Measurements from ENCODE around the gene FOXI2.

The FOXI2 gene
- total RNA-seq = 0 to 0.07 reads per million in 2 donors

DNA sequence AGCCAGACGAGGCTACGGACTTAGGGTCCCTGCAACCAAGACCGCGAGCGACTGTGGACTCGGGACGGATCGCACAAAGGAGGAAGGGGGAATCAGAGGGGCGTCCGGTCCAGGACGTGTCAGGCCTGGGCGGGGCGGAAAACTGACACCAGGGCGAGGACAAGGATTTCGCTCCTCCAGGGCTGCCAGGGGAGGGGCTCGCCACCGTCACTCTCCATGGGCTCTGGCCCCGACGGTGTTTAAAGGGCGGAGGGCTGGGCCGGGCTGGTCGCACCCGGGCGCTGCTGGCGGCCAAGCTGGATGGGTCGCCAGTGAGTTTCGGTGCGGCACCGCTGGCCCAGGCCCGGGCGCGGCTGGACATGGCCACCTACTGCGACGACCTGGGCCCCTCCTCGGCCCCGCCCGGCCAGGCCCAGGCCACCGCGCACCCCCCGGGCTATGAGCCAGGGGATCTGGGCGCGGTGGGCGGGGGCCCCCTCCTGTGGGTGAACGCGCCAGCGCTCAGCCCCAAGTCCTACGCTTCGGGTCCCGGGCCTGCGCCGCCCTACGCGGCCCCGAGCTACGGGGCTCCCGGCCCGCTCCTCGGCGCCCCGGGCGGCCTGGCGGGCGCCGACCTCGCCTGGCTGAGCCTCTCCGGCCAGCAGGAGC, at the start of gene FOXI2:
TSS of gene FOXI2 (plus strand) at position 271 of the 648 bp plus-strand sequence. CDS start at position 360, 89 bp downstream.
- DNase-seq = no peak

DNA sequence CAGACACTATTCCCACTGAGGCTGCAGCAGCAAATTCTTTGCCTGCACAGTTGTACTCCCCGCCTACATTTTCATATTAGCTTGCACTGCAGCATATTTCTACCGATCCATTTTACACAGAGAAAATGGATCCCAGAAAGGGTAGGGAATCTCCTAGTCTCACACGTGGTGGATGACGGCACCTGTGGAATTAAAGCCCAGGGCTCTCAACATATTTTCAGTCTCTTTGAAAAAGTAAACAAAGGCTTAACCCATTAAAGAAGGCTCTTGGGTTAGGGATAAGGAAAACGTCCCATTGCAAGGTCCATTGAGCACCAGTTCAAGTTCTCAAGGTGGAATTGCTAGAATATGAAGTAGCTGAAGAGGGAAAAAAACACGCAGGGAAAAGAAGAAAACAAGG, 49.4 kb upstream of the FOXI2 start:
- DNase-seq = no peak

DNA sequence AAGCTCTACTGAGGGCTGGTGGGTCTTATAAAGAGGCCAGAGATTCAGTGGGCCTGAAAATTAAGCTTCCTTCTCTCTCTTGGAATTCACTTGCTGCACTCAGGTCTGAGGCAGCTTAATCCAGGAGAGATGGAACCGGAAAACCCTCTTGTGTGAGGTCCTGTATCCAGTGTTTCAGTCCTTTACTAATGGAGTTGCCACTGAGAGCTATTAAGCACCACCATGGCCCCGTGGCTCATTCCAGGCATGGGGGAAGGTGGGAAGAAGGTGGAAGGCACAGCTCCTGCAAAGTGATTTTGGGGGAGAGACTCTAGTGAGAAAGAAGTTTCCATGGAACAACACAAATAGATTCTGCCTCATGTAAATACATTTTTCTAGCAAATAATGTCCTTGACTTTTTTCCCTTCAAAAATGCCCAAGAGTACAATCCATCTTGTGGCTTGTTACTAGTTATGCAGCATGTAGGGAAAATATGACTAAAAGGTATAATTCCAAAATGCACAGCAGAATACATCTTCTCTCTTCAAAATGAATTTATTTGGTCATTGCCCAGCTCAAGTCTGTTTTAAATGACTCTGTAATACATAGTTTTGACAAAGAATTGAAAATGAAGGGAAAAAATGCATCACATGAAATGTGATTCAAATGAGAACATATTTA, 46.7 kb upstream of the FOXI2 start:
- no peak for DNase-seq

DNA sequence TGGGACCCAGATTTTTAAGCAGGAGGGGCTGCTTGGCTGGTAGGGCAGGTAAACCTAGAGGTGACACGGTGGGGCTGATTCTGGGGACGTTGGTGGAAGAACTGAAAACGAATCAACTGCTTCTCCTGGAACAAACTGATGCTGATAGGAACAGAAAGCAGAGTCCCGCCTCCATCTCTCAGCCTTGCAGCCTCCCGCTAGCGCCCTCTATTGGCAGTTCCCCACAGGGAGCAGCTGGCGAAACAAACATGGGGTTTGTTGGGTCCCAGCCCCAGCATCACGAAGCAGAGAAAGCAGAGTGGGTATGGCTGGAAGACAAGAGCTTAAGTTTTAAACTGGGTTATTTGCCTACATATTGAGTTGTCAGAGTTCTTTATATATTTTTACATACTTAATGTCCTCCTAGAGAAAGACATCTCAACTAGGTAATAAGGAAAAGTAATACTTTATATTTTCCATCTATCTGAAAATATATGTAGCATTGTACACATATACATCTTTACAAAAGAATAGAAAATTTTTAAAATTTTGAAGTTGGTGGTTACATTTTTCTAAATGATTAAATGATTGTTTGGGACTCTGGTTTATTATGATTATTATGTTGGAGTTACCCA, 42.3 kb upstream of the FOXI2 start:
- DNase-seq = peak in 1 of 5 experiments; percentile 54

DNA sequence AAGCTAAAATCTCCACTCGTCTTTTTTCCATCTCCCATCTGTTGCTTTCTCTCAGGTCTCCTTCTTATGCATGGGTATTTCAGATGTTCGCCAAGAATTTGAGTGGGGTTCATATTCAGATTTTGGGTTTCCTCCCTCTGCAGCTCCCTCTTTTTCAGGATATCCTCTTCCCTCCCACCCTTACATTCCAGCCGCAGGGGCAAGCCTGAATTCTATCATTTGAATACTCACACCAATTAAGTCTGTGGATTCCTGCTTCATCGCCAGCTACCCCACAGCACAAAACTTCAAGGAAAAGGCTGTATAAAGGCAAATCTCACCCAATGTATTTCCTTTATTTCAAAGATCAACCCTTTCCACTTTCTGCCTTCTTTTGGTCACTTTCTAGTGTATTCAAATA, 41.6 kb upstream of the FOXI2 start:
- DNase-seq = no peak

DNA sequence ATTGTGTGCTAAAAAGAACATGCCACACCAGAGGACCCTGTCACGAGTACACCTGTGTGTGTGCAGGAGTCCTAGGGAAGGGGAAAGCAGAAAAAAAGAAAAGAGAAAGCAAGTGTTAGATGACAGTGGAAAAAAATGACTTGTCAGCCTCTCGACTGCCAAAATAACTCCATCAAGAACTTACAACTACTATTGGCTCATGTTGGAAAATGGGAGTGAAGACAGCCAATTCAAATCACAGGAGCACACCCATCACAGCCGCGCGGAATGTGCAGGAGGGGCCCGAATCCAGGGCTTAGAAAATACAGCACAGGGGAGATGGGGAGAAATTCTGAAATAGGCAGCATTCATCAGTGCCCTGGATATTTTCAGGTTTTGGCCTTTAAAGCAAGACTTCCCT, 38.1 kb upstream of the FOXI2 start:
- no peak for DNase-seq

DNA sequence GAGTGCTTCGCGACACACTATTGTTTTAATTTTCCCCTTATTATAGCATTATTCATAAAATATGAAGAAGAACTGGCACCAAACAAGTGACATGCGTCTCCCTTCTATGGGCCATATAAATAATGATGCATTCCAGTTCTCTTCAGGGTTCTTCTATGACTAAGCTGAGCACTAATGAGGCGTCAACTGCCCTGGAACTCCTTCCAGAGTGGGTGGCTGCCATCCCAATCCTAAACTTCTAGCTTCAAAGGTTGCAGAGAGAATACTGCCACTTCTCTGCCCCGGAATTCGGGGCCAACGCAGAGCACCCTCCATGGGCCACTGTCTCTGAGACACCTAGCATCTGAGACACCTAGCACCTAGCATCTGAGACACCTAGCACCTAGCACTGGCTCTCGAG, 37.7 kb upstream of the FOXI2 start:
- DNase-seq = no peak

DNA sequence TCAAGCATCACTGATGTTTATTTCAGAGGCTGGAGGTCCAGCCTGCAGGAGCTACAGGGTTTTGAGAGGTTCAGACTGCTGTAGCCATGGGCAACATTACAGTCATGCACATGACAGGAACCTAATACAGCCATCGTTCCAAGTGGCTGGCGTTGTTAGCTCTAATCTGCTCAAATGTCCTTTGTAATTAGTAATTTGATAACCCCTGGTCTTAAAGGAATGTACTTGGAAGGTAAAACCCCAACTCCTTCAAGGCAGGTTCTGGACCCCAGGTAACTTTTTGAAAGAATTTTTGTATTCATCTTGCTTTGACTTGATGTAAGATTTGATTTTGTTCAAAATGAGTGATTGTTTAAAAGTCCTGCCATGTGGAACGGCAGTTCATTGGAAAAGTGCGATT, 34.7 kb upstream of the FOXI2 start:
- DNase-seq = no peak

DNA sequence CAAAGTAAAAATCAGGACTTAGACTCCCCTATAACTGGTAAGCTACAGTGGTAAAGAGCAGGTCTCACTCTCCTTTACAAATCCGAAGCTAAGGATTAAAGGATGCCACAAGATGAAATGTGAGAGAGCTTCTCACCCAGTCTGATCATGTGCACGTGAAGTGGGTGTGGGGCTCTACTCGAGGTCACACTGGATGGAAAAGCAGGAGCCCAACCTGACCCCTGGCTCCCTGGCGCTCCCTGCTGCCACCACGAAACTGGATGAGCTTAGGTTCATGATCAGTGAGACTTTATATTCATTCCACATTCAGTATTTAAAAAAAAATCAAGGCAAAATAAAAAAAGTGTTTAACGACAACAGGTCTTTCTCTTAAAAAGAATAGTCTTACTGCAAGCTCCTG, 21.7 kb upstream of the FOXI2 start:
- no peak for DNase-seq

DNA sequence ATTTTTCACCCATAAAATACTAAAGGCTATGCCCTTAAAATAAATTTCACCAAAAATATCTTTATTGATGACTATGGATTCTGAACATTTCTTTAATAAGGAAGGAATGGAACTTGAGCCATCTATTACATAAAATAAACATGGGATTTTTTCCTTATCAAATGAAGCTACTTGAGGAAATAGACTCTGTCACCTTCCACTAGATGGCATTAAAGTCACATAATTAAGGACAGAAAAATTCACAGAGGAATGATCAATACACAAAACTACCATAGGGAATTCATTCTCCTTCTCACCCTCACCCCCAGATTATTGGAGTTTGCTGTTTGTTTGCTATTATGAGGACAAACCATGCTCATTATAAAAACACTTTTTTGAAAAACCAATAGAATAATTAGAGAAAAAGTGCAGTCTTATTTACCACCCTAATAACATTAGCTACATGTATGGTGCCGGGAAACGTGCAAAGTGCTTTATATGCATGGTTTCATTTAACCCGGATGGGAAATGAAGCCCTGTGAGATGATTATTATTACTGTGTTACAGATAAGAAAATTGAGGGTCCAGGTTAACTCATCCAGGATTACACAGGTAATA, 21.1 kb upstream of the FOXI2 start:
- no peak for DNase-seq

DNA sequence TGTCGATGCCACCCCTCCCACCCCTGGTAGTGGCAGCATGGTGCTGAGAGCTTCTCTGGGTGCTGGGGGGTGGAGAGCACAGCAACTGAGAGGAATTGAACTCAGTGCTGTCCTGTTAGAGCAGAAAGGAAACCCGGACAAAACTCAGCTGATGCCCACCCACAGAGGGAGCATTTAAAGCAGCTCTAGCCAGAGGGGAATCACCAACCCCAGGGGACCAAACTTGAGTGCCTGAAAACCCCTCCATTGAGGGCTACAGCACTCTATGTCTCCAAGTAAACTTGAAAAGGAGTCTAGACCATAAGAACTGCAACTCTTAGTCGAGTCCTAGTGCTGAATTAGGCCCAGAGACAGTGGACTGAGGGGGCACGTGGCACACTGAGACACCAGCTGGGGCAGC, 16.8 kb upstream of the FOXI2 start:
- no peak for DNase-seq

DNA sequence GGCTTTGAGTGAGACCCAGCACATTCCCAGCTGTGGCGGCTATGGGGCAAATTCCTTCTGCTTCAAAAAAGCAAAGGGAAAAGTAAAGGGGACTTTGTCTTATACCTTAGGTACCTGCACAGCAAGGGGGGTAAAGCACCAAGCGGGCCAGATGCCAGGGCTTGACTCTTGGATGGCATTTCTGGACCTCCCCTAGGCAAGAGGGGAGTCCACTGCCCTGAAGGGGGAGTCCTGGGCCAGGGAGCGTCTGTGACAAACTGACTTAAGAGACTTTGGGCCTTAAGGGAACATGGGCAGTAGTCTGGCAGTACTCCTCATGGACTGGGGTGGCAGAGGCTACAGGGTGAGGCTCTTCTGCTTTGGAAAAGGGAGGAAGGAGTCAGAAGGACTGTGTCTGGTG, 16.1 kb upstream of the FOXI2 start:
- no peak for DNase-seq

DNA sequence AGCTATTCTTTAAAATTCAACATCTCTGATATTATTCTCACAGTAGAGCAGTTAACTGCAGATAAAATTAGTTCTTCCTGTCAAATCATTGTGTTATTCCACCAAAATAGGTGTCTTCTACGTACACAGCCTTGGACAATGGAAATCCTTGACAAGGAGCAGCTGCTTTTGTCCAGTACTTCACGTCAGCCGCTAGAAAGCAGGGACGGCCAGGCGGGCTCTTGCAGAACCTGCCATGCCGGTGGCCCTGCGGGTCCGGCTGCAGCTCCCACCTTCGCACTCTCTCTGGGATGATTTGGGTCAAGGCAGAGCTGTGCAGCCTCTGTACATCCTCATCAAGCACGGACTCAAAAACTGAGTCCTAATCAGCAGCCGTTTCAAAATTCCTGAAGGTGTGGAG, 2.2 kb upstream of the FOXI2 start:
- DNase-seq = no peak

DNA sequence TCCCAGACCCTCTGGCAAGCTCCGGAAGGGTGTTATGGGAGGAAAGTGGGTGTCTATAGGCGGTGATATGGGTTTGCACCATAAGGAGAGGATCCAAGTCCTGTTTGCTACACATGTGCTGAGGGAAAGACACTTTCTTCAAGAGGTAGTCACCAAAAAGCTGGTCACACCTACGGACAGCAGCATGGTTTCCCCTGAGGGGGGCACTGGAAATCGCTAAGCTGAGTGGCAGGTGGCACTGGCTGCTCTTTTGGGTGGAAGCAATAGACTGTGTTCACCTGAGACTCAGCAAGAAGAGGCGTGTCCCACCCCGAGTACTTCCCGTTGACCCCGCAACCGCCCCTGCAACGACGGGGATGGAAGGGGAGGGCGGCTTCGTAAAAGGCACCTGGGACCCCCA, 1.8 kb upstream of the FOXI2 start:
- no peak for DNase-seq

DNA sequence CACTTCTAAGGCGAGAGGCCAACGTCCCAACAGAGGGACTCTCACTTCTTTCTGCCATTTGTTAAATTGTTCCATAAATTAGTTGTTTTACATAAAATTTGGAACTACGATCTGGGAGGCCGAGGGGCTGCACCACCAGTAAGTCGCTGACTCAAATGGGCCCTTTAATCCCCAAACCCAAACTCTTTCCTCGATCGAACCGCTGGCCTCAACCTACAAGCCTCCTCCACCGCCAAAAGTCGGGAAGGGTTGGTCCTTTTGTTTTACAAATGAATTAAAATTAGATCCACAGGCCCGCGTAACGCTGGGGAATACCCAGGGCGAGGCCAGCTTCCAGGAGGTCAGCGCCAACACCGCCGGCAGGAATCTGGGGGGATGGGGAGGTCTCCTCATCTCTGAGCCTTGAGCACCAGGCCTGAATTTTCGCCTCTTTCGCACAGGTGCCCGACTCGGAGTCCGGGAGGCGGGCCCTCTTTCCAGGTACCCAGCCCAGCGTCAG, 1.2 kb upstream of the FOXI2 start:
- DNase-seq = no peak

DNA sequence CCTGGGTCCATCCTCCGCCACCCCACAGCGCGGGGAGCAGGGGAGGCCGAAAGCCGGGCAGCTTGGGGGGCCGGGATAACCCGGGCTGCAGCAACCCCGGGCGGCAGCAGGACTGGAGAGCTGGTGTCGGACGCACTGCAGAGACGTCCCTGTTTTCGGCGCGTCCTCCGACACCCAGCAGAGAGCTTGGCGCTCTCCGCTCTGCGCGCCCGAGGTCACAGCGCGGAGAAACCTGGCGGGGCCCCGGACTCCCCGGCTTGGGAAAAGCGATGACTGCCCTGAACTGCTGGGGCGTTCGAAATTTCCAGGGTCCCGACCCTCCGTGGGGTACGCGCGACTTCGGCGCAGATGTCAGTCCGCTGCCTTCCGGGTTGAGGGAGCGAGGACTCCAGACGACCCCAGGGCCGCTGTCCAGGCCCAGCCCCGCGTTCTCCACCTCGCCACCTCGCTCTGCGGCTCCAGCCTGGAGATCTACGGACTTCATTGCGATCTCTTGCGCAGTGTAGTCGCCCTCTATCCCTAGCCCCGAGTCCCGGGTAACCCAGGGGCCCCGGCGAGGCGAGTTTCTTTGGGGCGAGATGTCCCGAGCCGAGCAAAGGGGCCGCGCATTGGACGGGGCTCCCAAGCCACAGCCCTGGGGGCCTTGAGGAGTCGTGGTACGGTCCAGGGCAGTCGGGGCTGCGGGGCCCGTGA, 617 bp upstream of the FOXI2 start:
- no peak for DNase-seq

DNA sequence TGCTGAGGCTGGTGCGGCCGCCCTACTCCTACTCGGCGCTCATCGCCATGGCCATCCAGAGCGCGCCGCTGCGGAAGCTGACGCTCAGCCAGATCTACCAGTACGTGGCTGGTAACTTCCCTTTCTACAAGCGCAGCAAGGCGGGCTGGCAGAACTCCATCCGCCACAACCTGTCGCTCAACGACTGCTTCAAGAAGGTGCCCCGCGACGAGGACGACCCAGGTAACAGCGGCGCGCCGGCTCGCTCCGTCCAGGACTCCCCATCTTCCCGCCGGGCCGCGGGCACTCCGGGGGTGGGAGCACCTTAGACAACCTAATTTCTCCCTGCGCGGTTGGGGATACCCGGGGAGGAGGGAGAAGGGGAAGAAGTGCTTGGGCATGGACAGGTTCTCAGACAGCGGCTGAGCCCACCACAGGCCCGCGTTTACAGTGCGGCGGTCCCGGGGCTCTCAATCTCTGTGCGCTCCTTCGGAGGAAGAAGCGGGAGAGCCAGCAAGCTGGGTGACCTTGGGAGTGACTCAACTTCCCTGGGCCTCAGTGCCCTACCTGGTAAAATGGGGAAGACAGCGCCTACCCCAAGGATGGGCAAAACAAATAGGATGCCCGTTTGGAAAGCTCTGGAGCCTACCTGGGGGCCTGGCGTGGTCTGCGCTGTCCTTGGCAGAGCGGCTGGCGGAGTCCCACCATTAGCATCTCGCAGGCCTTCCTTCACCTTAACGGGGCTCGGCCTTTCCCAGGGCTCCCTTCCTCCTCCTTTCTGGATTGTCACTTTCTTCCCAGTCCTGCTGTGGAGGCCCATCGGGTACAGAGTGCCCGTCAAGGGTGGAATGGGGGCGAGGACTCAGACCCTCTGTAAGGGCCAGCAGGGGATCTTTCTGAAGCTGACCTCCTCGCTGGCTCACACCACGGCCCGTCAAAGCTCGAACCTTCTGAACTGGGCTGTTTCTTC, 852 bp downstream of the FOXI2 start:
- DNase-seq = no peak

DNA sequence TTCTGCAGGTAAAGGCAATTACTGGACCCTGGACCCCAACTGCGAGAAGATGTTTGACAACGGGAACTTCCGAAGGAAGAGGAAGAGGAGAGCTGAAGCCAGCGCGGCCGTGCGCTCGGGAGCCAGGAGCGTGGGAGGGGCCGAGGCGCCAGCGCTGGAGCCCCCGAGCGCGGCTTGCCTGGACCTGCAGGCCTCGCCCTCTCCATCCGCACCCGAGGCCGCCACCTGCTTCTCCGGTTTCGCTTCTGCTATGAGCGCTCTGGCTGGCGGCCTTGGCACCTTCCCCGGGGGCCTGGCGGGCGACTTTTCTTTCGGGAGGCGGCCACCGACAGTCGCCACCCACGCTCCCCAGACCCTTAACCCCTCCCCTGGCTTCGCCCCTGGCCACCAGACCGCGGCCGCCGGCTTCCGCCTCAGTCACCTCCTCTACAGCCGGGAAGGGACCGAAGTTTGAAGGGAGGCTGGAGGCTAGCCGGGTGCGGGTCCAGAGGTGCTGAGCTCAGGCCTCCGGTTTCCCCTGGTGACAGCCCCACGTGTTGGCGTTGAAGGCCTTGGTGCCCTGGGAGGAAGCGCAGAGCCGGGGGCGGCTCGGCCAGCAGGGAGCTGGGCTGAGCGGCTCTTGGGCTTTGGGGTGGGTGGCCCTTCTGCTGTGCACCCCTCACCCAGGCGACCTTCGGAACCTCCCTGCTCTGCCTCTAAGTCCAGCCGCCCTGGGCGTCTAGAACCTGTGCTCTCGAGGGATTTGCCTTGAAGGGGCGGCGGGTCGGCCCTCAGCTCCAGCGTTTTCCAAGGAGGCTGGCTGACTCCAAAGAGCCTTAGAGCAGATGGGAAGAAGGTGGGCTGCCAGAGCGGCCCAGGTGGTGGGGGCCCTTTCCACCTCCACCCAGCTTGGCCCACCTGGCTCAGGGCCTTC, 1.8 kb downstream of the FOXI2 start:
- DNase-seq = no peak

DNA sequence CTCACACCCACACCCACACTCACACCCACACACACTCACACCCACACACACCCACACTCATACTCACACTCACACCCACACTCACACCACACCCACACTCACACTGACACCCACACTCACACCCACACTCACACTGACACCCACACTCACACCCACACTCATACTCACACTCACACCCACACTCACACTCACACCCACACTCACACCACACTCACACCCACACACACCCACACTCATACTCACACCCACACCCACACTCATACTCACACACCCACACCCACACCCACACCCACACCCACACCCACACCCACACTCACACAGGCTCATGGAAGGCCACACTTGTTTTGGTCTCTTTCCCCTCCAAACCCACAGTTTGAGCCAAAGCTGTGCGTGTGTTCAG, 2.9 kb downstream of the FOXI2 start:
- DNase-seq = no peak

DNA sequence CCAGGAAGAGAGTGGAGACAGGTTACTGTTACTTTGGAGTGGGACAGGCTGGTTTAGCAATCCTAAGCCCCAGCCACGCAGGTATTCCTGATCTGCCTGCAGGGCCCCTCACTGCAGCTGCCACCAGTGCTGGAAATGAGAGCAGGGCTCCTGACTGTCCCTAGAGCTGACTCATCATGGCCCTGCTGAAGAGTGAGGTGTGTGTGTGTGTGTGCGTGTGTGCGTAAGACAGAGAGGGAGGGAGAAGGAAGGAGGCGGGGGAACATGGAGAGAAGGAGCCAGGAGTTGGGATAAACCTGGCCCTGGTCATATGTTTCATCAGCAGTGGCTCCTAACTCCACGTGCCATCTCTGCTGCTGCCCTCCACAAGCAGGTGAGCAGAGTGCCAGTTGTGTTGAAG, 3.6 kb downstream of the FOXI2 start:
- DNase-seq = no peak

DNA sequence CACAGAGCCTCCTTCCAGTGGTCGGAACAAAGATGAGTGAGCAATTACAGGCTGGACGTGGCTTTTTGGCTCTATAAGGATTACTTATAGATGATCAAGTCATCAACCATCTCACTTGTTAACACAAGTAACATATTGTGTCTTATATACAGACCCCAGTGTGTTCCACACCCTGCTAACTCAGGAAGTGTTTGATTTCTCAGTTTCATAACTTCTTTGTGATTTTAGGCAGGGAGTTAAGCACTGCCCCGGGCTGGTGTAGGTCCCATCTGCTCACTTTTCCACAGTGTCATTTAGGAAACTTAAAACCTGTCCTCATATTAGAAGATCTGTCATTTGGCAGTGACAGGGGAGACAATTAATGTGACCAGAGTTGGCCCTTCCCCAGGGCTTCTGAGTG, 6.2 kb downstream of the FOXI2 start:
- DNase-seq = no peak

Measured in T-helper 2 cell (primary cell).